8988T (cell line): ENCODE results near the gene NUMB.

ENCODE experiments used
- DNase-seq: peaks from one replicate; pipeline ENCODE4 v3.0.0; 2011

The NUMB gene

DNA sequence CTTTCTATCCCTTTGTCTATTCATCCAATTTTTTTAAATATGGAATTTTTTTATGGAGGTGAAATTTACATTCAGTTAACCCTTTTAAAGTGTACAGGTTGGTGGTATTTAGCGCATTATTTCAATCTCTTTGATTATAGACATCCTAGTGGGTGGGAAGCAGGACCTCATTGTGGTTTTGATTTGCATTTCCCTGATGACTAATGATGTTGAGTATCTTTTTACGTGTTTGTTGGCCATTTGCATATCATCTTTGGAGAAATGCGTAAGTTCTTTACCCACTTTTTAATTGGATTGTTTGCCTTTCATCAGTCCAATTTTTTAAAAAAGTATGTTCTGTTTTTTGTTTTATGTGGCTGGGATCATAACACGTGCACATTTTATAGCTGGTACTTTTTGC, 200.3 kb downstream of the NUMB start:
- DNase-seq: no peak

DNA sequence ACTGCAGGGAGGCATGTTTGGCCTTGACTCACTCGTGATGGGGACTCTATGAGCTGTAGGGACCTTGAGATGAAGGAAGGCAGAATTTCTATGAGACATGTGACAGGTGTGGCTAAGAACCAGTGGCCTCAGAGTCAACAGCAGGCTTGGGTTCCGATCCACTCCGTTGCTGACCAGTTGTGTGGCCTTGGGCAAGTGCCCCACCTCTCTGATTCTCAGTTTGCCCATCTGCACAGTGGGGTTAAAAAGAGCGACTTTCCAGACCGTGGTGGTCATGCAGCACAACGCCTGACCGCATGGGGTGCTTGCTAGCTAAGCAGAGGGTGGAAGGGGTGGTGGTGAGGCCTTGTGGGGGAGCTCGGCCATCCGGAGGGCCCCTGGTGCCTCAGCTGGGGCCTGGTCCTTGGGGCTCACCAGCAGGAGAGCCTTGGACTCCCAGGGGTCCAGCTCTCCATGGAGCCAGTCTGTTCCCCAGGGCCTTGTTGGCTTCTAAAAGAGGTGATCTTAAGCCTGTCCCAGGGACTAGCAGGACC, 202.6 kb downstream of the NUMB start:
- no peak for DNase-seq

DNA sequence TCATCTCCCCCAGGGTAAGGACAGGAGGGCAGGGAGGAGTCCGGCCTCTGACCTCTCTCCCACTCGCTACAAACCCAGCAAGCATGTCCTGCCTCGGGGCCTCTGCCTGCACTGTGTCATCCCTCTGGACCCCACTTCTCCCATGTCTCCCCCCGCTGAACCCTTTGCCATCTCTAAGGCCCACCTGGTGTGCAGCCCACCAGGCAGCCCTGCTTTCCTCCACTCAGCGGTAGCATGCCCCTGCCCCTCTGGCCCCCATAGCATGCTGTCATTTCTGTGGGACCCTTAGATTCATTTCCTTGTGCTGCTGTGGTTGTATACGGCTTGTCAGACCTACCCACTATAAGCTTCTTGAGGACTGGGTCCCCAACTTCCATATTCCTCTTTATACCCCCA, 203.3 kb downstream of the NUMB start:
- no peak for DNase-seq

DNA sequence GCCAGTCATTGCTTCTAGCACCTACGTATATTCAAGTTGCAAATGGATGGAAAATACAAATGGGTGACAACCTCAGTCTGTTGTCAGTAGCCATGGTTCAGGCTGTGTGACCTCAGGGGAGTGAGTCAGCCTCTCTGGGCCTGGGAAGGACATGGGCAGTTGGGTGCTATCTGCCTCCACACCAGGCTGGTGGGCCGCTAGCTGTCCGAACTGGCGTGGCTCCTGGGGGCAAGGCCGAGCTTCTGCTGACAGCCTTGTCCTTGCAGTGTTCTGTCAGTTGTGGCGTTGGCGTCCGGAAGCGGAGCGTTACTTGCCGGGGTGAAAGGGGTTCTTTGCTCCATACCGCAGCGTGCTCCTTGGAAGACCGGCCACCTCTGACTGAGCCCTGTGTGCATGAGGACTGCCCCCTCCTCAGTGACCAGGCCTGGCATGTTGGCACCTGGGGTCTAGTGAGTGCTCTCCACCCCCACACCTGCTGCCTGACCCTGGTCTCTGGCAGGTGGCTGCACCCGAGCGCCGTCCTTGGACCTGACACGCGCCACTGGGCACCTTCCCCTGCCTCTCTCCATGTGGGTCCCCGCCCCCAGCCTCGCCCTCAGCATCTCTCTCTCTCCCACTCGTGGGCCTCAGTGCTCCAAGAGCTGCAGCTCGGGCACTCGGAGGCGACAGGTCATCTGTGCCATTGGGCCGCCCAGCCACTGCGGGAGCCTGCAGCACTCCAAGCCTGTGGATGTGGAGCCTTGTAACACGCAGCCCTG, 203.9 kb downstream of the NUMB start:
- DNase-seq: no peak

DNA sequence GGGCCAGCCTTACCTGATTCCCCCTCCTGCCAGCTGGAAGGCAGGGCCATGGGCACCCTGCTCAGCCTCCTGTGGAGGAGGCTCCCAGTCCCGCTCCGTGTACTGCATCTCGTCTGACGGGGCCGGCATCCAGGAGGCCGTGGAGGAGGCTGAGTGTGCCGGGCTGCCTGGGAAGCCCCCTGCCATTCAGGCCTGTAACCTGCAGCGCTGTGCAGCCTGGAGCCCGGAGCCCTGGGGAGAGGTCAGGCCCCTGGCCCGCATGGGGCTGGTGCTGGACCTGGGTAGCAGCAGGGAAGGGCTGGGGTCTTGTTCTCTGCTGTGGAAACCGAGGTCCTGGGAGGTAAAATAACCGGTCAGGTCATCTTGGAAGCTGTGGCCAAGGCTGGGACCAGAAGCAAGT, 204.6 kb downstream of the NUMB start:
- peak; percentile 24 for DNase-seq

DNA sequence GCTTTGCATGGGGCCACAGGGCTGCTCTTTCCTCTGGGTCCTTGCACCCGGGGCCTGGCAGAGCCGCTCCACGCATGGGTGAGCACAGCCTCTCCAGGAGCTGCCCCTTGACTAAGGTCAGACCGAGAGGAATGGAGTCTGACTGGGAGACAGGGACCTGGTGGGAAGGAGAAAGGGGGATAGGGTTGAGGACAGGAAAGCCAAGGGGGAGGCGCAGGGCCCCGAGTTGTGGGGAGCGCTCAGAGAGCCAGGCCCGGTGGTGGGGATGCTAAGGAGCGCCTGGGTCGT, 205.1 kb downstream of the NUMB start:
- no peak for DNase-seq

DNA sequence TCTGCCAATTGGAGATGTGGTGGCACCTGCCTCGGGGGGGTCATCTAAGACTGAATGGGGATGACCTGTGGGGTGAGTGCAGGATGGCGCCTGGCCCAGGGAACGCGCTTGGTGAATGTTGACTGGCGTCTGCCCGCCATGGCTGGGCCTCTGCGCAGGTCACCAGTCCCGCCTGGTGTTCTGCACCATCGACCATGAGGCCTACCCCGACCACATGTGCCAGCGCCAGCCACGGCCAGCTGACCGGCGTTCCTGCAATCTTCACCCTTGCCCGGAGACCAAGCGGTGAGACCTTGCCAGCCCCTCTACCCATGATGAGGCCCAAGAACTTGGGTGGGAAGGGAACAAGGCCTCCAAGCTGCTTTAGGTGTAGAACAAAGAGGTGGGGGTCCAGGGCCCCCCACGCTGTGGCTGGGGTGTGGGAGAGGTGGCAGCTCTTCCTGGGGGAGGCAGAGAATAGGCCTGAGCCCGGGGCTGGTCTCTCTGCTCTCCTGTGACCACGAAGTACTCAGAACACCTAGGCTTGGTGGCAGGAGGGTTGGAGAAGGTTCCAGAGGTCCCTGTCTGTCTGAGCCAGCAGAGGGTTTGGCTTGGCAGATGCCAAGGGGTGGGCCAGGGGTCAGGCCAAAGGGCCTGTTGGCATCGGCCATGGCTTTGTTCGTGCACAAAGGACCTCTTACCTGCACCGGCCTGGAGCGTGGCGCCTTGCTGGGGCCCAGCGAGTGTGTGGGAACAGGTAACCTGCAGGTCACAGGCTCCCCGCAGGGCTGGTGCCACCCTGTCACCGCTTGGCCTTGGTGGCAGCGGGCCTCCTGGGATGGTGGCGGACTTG, 205.6 kb downstream of the NUMB start:
- no peak for DNase-seq

DNA sequence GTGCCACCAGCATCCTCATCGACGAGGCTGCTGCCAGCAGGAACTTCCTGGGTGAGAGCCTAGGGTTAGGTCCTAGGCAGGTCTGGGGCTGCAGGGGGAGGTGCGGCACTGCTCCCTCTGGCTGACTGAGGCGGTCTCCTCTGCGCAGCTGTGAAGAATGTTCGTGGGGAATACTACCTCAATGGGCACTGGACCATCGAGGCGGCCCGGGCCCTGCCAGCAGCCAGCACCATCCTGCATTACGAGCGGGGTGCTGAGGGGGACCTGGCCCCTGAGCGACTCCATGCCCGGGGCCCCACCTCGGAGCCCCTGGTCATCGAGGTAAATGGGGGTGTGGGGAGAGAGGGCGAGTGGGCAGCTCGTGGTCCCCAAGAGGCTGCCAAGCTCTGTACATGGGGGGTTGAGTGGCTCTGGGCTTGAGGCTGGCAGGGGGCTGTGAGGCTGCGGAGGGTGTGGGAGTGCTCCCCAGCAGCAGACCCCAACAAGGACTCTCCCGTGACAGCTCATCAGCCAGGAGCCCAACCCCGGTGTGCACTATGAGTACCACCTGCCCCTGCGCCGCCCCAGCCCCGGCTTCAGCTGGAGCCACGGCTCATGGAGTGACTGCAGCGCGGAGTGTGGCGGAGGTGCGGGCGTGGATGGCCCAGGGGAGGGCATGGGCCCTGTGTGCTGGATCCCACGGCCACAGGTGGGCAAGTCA, 206.7 kb downstream of the NUMB start:
- no peak for DNase-seq

DNA sequence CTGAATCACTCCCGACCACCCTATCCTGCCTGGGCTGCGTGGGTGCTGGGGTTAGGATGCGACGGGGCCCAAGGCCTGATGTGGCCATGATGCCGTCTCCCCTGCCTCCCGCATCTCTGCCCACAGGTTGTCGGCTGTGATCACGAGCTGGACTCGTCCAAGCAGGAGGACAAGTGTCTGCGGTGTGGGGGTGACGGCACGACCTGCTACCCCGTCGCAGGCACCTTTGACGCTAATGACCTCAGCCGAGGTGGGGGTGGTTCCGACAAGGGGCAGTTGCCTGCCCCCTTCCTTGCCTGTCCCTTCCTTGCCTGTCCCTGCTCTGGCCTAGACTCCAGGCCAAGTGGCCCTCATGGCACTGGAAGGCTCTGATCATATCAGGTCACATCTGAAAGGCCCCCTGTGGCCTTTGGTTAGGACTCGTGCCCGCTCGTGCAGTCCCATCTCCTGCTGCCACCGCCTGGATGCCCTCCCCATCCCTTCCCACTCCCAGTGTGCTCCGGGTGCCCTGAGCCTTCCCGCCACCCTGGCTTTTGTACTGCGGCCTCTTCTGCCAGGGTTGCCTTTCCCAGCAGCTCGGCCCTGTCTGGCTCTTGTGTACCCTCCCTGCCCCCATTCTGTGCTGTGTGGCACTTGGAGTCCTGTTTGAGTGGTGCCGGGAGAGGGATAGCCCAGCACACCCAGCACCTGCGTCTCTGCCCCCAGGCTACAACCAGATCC, 207.4 kb downstream of the NUMB start:
- DNase-seq: no peak

DNA sequence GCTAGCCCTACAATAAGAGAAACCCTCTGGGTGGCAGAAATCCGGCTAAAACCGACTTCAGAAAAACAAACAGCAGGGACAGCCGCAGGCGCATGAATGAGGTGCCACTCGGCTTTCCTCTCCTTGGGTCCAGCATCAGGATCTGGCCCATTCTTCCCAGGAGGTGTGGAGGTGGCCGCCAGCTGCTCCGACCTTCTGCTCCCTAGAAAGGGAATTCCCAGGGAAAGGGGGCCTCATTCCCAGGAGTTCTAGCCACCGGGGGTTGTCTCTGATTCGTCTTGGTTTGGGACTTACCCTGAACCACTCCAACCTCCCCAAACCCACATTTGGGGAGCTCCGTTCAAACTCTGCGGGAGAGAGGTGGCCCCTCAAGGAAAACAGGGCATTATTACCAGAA, 208.0 kb downstream of the NUMB start:
- no peak for DNase-seq

DNA sequence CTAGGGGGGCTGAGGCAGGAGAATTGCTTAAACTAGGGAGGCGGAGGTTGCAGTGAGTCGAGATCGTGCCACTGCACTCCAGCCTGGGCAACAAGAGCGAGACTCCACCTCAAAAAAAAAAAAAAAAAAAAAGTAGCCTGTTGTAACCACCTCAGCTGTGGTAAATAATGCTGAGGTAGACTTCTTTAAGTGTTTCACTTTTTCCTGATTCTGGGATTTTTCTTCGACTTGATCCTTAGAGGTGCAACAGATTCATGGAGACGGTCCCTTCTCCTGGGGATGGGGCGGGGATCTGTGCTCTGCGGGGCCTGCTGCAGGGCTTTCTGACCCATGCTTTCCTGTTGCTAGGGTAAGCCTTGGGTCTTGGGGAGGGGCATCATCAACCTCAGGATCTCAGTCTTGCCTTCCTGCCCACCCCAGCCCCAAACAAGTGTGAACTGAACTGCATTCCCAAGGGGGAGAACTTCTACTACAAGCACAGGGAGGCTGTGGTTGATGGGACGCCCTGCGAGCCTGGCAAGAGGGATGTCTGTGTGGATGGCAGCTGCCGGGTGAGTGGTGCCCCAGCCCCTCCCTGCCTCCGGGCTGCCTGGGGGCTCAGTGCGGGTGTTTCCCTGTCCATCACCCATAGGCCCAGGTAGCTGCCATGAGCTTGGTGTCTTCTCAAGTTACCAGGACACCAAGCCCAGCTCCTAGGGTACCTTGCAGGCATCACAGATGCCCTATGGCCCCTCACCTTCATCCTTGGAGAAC, 208.6 kb downstream of the NUMB start:
- no peak for DNase-seq

DNA sequence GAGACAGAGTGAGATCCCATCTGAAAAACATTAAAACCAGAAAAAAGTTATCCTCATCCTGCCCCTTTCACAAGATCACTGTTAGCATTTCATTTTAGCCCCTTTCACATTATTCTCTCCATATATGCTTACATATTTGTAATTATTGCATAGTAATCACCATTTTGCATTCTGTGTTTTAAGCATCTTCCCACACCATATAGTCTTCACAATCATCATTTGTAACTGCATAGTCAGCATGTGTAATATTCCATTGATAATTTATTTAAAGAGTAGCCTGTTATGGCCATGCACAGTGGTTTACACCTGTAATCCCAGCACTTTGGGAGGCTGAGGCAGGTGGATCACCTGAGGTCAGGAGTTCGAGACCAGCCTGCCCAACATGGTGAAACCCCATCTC, 209.2 kb downstream of the NUMB start:
- no peak for DNase-seq

DNA sequence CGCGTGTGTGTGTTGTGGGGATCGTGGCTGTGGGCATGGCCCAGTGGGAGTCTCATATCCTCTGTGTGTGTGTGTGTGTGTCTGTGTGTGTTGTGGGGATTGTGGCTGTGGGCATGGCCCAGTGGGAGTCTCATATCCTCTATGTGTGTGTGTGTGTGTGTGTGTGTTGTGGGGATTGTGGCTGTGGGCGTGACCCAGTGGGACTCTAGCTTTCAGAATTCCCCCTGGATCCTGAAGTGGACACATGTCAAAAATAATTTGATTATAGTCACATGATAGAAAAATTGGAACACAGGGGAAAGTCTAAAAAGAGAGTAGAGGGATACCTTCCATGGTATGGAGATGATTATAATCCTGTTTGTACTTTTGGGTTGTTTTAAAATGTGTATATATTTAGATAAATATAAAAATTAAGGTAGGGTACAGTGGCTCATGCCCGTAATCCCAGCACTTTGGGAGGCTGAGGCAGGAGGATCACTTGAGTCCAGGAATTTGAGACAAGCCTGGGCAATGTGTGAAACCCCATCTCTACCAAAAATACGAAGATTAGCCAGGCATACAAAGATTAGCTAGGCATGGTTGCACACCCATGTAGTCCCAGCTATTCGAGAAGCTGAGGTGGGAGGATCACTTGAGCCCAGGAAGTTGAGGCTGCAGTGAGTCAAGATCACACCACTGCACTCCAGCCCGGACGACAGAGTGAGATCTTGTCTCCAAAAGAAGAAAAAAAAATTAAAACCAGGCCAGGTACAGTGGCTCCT, 210.1 kb downstream of the NUMB start:
- no peak for DNase-seq

DNA sequence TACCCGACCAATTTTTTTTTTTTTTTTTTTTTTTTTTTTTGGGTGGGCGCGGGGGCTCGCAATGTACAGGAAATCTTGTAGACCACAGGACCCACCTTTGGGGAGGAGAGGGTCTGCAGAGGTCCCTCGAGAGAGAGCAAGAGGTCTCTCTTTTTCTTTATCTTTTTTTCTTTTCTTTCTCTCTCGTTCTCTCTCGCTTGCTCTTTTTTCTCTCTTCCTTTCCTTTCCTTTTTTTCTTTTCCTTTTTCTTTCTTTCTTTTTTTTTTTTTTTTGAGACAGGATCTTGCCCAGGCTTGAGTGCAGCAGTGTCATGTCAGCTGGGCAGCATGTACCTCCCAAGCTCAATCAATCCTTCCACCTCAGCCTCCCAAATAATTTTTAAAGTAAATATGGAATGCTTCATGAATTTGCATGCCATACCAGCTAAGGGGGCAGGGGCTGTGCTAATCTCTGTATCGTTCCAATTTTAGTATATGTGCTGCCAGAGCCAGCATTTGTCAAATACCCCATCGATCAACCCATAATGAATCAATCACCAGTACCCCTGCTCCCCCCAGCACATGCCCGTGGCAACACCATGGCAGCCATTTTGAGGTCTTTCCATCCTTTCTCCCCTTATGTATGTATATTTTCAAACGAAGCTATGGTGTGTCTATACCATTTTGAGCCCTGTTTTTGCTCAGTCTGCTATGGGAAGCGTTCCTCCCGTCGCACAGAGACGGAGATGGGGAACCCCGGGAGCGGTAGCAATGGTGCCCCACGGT, 211.8 kb downstream of the NUMB start:
- no peak for DNase-seq

DNA sequence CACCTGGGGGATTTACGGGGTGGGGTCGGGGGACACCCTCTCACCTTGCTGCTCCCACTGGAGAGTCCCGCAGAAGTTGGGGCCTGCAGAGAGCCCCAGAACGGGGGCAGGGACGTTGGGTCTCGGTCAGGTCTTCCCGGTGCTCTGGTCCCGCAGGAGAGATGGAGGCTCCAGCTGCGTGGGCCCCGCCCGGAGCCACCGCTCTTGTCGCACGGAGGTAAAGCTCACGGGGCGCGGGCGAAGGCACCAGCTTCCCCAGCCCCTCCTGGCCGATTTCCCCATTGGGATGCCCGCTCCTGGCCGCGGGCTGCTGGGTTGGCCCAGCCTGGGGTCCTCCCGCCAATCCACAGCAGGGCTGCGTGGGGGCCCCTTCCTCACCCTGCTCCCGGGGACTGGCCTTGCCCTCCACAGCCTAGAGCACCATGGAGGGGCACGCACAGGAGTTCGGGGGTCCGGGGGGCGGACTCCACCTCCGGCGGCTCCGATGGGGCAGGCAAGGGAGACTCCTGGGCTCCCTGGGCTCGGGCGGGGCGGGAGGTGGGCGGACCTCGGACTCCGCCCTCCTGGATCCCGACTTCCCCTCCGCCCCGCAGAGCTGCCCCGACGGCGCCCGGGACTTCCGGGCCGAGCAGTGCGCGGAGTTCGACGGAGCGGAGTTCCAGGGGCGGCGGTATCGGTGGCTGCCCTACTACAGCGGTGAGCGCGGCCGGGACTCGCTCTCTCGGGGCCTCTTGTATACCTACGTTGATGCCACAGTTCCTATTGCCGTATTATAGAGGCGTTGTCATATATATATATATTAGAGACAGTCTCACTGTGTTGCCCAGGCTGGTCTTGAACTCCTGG, 212.6 kb downstream of the NUMB start:
- DNase-seq: peak; percentile 40

DNA sequence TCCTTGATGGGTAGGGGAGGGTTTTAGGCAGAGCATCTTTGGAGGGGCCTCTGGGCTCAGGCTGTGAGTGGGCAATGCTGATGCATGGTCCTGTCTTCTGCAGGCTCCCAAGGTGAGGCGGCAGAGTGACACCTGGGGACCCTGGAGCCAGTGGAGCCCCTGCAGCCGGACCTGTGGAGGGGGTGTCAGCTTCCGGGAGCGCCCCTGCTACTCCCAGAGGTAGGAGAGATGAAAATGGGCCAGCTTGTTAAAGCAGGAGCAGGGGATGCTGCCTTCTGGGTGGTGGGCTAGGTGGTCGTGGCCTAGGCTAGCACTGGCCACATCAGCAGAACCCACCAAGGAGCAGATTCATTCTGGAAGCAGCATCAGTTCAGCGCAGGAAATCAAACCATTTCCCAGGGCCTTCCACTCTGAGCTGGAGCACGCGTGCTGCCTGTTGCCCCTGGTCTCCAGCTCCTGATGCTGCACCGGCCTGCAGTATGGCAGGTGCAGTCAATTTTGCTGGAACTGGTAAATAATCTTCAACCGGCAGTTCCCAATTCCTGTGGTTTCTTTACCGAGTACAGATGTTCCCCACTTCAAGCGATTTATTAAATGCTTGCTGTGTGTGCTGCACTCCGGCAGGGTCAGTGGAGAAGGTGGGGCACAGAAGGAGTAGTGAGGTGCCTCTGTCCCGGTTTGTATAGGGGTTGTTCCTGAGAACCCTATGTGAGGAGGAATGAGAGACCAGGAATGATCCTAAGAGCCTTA, 213.6 kb downstream of the NUMB start:
- DNase-seq: peak; percentile 20

DNA sequence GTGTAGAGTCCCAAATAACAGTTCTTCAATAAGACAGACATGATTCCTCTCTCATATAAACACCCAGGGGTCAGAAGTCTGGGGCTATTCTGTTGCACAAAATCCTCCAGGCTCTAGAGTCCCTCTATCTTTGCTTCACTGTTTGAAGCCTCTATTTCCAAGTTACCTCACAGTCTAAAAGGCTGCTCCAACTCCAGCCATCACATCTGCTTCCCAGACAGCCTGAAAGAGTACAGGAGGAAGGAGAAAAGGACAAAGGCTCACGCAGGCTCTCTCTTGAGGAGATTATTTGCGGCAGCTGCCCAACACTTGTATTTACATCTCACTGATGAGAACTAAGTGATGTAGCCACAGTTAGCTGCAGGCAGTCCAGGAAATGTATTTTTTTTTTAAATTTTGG, 214.6 kb downstream of the NUMB start:
- no peak for DNase-seq

DNA sequence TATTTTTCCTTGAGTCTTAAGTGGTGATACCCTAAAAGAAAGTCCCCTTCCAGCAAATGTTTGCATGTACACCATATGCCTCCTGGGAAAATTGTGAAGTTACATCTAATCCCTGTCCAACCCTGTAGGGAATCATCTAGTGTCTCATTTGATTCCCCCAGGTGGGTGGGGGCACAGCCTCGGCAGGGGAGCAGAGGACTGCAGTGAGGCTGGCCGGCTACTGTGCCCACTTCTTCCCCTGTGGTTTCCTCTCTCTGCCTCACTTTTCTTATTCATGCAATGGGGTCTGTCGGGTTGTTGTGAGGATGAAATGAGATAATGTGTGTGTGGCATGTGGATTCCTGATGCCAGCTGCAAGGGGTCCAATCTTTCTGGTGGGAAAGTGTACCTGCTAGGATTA, 215.0 kb downstream of the NUMB start:
- peak; percentile 16 for DNase-seq

DNA sequence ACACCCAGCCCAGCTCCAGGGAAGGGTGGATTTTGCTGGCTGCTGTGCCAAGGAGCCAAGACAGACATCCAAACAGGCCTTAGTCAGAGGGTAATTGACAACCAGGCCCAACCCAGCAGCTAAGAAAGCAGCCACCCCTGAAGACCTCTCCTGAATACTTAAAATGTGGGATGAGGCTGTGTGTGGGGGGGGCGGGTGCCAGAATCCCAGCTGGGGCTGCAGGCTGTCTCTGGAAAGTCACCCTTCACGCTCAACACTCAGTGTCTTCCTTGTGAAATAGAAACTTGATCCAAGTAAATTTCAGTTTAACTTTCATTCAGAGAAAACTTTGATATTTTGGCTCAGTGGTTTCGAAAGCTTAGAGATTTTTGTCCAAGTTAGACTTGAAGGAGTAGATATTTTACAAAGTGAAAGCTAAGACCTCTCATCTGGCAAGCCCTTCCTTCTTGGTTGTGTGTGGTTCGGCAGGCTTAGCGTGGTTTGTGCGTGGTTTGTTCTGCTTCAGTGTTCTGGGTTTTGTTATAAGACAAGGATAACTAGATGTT, 215.9 kb downstream of the NUMB start:
- DNase-seq: peak; percentile 24
